ENCODE measurements around the gene SCN2B.

Gene SCN2B

GRCh38 chr11:118154641-118155040, 21.8 kb downstream of the SCN2B start:
- DNase-seq (ENCODE audit: low read depth, low spot score) = no peak

- DNase-seq (ENCODE audit: low read depth, low spot score) = no peak
These were observed 22.5 kb downstream of the SCN2B start for GRCh38 chr11:118153976-118154375.

GRCh38 chr11:118153516-118153915, 22.9 kb downstream of the SCN2B start:
- DNase-seq (ENCODE audit: low read depth, low spot score) = no peak

GRCh38 chr11:118152552-118153471, 23.6 kb downstream of the SCN2B start, which contains the start of gene SCN4B:
Gene SCN4B, minus strand, starts transcription at chr11:118152823. Its CDS starts 150 bp downstream, at chr11:118152673.
- DNase-seq (ENCODE audit: low read depth, low spot score) = no peak

GRCh38 chr11:118152020-118152551, 24.4 kb downstream of the SCN2B start:
- no peak for DNase-seq (ENCODE audit: low read depth, low spot score)

- no peak for DNase-seq (ENCODE audit: low read depth, low spot score)
These were observed 25.0 kb downstream of the SCN2B start for GRCh38 chr11:118151431-118151830.

- no peak for DNase-seq (ENCODE audit: low read depth, low spot score)
These were observed 26.9 kb downstream of the SCN2B start for GRCh38 chr11:118149493-118149892.

- DNase-seq (ENCODE audit: low read depth, low spot score) = no peak
These were observed 27.6 kb downstream of the SCN2B start for GRCh38 chr11:118148856-118149255.

- no peak for DNase-seq (ENCODE audit: low read depth, low spot score)
These were observed 28.2 kb downstream of the SCN2B start for GRCh38 chr11:118148240-118148639.

GRCh38 chr11:118147502-118147901, 28.9 kb downstream of the SCN2B start:
- no peak for DNase-seq (ENCODE audit: low read depth, low spot score)

- no peak for DNase-seq (ENCODE audit: low read depth, low spot score)
These were observed 29.9 kb downstream of the SCN2B start for GRCh38 chr11:118146554-118146953.

- peak; percentile 86 for DNase-seq (ENCODE audit: low read depth, low spot score)
These were observed 30.9 kb downstream of the SCN2B start for GRCh38 chr11:118145285-118146227.

GRCh38 chr11:118144301-118145268, 31.9 kb downstream of the SCN2B start:
- no peak for DNase-seq (ENCODE audit: low read depth, low spot score)

GRCh38 chr11:118143661-118144185, 32.7 kb downstream of the SCN2B start:
- DNase-seq (ENCODE audit: low read depth, low spot score) = no peak

- no peak for DNase-seq (ENCODE audit: low read depth, low spot score)
These were observed 33.6 kb downstream of the SCN2B start for GRCh38 chr11:118142809-118143208.

GRCh38 chr11:118142081-118142480, 34.4 kb downstream of the SCN2B start:
- DNase-seq (ENCODE audit: low read depth, low spot score) = no peak

GRCh38 chr11:118139578-118139977, 36.9 kb downstream of the SCN2B start:
- no peak for DNase-seq (ENCODE audit: low read depth, low spot score)

GRCh38 chr11:118138839-118139420, 37.5 kb downstream of the SCN2B start:
- DNase-seq (ENCODE audit: low read depth, low spot score) = no peak

GRCh38 chr11:118136801-118137200, 39.6 kb downstream of the SCN2B start:
- no peak for DNase-seq (ENCODE audit: low read depth, low spot score)

- no peak for DNase-seq (ENCODE audit: low read depth, low spot score)
These were observed 40.1 kb downstream of the SCN2B start for GRCh38 chr11:118136341-118136740.
